HG03175 (cell line): ENCODE results near the gene UBE2V1.
"Not testable (repeated sequence)": the region's sequence is repeated elsewhere in the genome, so short reads cannot be mapped to it uniquely, and the experiment has no call there.

Source experiments
- ATAC-seq: cut with Tn5 transposase; IDR thresholded peaks from one replicate; pipeline ENCODE4 v1.9.1; 2021; ENCODE audit warnings: mild to moderate bottlenecking, moderate library complexity; ENCODE audit not compliant: unreplicated experiment

The UBE2V1 gene

GRCh38 chr20:50066161-50066834 lies 46.7 kb downstream of the UBE2V1 start:
- ATAC-seq: no peak

DNA sequence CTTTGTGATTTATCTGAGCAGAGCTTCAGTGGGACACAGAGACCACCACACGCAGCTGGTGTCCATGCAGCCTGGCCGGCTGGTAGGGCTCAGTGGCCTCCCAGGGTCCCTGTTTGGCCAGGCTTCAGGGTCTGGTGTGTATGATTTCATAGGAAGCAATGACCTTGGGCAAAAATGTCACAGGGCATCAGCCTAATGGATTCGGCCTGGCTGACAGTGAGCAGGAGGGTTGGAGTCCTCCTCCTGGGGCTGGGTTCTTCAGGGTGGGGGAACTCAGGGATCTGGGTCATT lies 47.7 kb downstream of the UBE2V1 start:
- no peak for ATAC-seq

DNA sequence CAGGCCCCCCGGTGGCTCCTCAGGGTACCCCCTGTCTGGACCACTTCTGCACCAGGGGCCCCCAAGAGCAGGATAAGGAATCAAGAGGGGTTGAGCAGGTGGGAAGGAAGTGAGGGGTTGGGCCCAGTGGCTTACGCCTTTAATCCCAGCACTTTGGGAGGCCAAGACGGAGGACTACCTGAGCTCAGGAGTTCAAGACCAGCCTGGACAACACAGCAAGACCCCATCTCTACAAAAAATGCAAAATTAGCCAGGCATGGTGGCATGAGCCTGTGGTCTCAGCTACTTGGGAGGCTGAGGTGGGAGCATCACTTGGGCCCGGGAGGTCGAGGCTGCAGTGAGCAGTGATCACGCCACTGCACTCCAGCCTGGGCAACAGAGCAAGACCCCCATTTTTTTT lies 49.2 kb downstream of the UBE2V1 start:
- not testable (repeated sequence) for ATAC-seq

GRCh38 chr20:50062006-50062838 lies 50.7 kb downstream of the UBE2V1 start:
- no peak for ATAC-seq

GRCh38 chr20:50061151-50062005 lies 51.6 kb downstream of the UBE2V1 start:
- no peak for ATAC-seq

DNA sequence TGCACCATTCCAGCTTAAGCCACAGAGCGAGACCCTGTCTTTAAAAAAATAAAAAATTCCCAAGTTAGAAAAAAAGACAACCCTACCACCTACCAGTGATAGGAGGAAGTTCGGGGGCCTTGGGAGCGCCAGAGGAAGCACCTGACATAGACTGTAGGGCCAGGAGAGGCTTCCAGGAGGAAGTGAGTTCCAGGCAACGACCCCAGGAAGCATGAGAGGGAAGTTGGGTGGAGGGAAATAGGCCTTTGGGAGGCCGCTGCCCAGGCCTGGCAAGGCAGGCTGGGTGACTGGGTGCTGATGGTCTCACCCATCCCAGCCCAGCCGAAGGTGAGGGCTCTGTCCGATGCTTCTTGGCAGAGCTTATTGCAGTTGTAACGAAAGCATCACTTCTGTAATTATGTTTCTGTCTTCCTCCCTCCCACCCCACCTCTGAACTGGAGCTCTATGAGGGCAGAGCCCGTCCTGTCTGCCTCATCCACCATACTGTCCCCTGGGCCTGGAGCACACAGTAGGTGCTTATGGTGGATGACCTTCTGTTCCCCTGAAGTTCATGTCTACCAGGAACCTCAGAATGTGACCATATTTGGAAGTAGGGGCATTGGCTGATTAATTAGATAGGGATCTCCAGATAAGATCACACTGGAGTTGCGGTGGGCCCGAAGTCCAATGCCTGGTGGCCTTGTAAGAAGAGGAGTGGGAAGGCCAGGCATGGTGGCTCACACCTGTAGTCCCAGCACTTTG lies 54.1 kb downstream of the UBE2V1 start:
- no peak for ATAC-seq

- ATAC-seq: no peak
Measured at GRCh38 chr20:50057714-50058053, 55.3 kb downstream of the UBE2V1 start.

DNA sequence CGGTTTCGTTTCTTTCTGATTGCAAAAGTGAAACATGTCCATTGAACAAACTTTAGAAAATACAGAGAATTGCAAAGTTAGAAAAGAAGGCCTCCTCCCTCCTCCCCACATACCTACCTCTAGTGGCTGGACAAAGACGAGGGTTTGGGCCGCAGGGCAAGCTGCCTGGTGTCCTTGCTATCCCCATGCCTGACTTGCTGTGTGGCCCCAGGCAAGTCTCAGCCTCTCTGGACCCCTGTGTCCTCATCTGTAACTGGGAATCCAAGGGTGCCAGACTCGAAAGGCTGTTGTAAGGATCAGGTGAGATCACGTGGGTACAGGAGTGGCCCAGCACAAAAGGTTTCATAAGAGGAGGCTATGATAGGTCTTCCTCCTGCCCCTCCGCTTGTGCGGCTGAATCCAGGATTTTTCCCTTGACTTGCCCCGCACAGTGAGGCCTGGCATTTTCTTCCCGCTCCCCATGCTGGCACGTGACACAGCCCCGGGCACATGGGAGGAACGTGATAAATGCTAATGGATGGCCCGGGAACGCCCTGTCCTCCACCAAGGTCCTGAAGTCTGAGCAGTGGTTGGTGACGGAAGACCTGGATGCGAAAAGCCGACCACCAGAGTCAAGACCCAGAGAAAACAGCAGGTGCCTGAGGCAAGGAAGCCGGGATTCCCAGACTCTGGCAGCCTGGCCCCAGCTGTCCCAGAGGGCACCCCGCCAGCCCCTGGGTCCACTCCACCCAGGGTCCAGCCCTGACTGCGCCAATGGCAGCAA lies 55.8 kb downstream of the UBE2V1 start:
- ATAC-seq: no peak

- ATAC-seq: no peak
Measured at GRCh38 chr20:50056408-50056926, 56.5 kb downstream of the UBE2V1 start.

GRCh38 chr20:50055524-50056083 lies 57.3 kb downstream of the UBE2V1 start:
- ATAC-seq: no peak

GRCh38 chr20:50054626-50055511 lies 58.1 kb downstream of the UBE2V1 start:
- no peak for ATAC-seq

DNA sequence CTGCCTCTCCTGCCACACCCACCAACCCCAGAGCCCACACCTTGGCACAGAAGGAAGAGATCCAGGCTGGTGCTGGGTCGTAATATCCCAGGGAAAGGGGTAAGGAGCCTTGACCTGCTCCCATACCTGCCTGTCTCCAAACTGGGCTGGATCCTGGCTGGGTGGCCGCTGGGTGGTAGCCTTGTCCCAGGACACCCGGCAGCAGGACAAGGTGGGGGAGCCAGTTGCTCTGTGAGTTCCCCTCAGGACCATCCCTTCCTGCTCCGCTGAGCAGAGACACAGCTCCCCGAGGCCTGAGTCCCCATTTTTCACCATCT lies 58.8 kb downstream of the UBE2V1 start:
- no peak for ATAC-seq

DNA sequence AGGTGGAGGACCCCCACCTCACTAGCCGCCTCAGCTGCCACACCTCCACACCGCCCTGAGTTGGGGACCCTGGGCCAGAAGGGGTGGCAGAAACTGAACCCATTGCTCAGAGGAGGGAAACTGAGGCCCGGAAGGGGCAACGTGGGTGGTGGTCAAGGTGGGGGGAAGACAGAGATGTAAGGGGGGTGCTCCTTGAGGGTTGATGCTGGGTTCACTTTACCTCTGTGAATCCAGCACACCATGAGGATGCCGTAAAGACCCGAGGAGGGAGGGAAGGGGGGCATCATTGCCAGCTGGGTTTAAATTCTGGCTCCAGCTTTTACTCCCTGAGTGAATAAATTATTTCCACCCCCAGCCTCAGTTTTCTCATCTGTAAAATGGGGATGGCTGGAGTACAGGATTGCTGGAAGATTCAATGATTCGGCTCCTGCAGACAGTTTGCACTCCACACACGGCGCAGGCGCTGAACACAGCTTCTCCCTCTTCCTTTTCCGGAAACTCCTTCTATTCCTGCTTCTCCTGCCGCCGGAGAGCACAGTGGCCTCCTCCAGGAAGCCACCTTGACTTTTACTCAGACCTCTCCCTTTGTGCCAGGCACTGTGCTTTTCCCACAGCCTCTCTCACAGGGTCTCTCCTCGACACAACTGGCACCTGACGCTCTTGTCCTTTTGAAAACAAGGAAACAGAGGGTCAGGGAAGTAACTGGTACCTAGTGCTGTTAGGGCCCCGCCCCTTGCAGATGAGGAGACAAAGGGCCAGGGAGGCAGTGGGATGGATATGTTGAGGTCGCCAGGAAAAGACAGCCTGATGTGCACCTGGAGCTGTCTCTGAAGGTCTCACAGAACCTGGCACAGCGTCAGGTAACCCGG lies 59.4 kb downstream of the UBE2V1 start:
- ATAC-seq: no peak

DNA sequence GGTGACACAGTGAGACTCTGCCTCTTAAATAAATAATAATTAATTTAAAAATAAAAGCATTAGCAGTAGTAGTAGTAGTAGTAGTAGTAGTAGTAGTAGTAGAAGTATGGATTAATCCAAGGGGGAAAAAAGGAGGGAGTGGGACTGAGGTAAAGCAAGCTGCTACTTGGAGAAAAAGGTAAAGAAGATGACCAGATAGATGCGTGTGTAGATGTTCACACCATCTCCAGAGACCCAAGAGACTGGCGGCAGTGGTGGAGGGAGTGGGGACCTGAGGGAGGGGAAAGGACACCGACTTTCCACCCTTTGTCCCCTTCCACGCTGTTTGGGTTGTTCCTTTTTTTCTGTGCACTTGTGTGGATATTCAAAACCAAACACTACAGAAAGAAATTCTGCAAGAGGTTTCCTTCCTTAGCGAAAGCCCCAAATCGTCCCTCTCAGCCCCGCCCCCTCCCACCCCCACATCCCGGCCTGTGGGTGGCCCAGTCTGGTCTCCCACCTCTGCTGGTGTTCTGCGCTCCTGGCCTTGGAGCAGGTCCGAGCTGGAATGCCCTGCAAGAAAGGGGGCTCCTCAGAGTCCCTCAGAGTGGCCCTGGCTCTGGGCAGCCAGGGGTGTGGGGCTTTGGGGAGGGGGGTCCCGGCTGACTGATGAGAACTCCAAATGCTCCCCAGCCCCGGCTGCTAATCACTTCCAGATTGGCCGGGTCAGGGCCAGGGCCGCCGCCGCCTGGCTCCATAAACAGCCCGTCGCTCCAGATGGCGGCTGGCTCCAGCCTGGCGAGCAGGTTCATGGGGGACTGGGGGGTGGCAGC lies 60.2 kb downstream of the UBE2V1 start:
- ATAC-seq: no peak

DNA sequence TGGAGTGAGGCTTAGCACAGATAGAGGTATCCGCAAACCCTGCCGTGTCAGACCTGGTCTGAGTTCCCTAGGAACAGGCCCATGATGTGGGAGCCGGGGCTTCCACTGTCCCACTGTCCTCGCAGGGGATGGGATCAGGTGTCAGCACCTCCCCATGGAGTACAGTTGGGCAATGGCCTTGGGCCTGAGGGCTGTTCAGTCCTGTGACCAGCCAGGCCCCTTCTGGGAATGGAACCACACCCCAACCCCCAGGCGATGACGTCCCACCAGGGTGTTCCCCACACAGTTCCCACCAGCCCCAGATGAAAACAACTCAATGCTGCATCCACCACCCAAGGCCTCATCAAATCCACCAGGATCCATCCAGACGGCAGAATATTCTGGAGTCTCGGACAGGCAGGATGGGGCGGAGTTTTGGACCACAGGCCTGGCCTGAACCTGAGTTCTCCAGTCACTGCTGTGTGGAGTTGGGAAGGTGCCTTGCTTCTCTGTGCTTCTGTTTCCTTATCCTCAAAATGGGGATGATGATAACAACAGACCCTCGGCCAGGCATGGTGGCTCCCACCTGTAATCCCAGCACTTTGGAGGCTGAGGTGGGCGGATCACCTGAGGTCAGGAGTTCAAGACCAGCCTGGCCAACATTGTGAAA lies 62.2 kb downstream of the UBE2V1 start:
- no peak for ATAC-seq

DNA sequence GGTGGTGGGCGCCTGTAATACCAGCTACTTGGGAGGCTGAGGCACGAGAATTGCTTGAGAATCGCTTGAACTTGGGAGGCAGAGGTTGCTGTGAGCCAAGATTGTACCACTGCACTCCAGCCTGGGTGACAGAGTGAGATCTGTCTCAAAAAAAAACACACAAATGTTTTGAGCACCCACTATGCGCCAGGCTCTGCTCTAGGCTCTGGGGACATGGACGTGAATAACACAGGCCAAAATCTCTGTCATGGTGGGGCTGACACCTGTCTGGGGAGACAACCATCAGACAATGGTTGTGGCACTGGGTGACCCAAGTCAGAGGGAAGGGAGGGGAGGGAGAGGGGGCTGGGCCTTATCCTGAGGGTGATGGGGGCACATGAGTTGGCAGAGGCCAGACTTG lies 62.7 kb downstream of the UBE2V1 start:
- no peak for ATAC-seq
